Transverse colon (tissue), 4 donors: ENCODE data around the gene PDE8A. TPM values are rescaled to one million over a fixed set of nuclear protein-coding genes. Genes with fewer than 3 reads are reported as not detected.

ENCODE experiments used
- DNase-seq: peaks from one replicate; pipeline ENCODE4 v3.0.0-alpha.2; 2019
- H3K27ac ChIP-seq, 4 donors: fragments of 200-600 bp; sonication (generic); 2 replicates each; pipeline ENCODE4 v1.5.1; 2016 to 2018; ENCODE audit warnings: inconsistent platforms in 4 of 4
- H3K27me3 ChIP-seq: fragments of 200-600 bp; sonication (generic); 2 replicates; pipeline ENCODE4 v1.5.1; 2017; ENCODE audit warnings: inconsistent platforms
- H3K36me3 ChIP-seq, 4 donors: fragments of 200-600 bp; sonication (generic); 2 replicates each; pipeline ENCODE4 v1.5.1; 2017 to 2019; ENCODE audit warnings: inconsistent platforms in 4 of 4
- H3K4me1 ChIP-seq, 4 donors: fragments of 200-600 bp; sonication (generic); 2 replicates each; pipeline ENCODE4 v1.5.1; 2017 to 2020; ENCODE audit warnings: inconsistent platforms in 4 of 4
- H3K4me3 ChIP-seq, 4 donors: fragments of 200-600 bp; sonication (generic); 1 replicate in 1 of 4; 2 replicates in 3 of 4; pipeline versions ENCODE4 v1.5.1 to v1.6.1; 2017 to 2019; ENCODE audit warnings: inconsistent platforms in 4 of 4
- H3K9me3 ChIP-seq, 2 donors: fragments of 200-600 bp; sonication (generic); 2 replicates each; pipeline ENCODE4 v1.5.1; 2017 to 2019; ENCODE audit warnings: inconsistent platforms in 2 of 2
- CTCF ChIP-seq, 5 experiments: fragments of 200-600 bp in 3 of 5; fragments of 450-650 bp in 2 of 5; sonication (generic) in 3 of 5; IDR thresholded peaks; 1 replicate in 2 of 5; 2 replicates in 3 of 5; pipeline ENCODE4 v1.5.1; 2016 to 2017; ENCODE audit warnings: antibody characterized with exemption in 5 of 5, inconsistent platforms in 3 of 5, mild to moderate bottlenecking in 2 of 5, moderate library complexity in 1 of 5
- EP300 ChIP-seq: sonication (generic); formaldehyde crosslinking; IDR thresholded peaks from one replicate; pipeline ENCODE4 v1.6.1; 2017; ENCODE audit warnings: antibody characterized with exemption, low read depth
- POLR2A ChIP-seq: fragments of 450-650 bp; IDR thresholded peaks from one replicate; pipeline ENCODE4 v1.6.1; 2016; ENCODE audit warnings: antibody characterized with exemption, mild to moderate bottlenecking, moderate library complexity
- POLR2AphosphoS5 ChIP-seq, 3 donors: sonication (generic); formaldehyde crosslinking; IDR thresholded peaks; one replicate each; pipeline ENCODE4 v1.6.1; 2016; ENCODE audit warnings: antibody characterized with exemption in 3 of 3
- WGBS, 2 donors: methylation state at CpG; one replicate each; pipeline ENCODE4 v1.1.5; 2018; ENCODE audit warnings: low coverage in 1 of 2; 5-methylcytosine and 5-hydroxymethylcytosine counted together
- in situ Hi-C, 4 donors: fragments of 200-750 bp; cut with MboI; loops; one replicate each; pipeline versions ENCODE4 v1.15.0 to v1.15.1; 2017; ENCODE audit warnings: low sequenced_read_pairs in 3 of 4, low pct_ligation_motif_present in 1 of 4, low pct_unique_long_range_greater_than_20kb in 1 of 4
- intact Hi-C: fragments of 100-400 bp; cut with DNase I; formaldehyde crosslinking; loops from one replicate; pipeline ENCODE4 v1.15.1; 2023; ENCODE audit warnings: low total_unique reads
- total RNA-seq, 4 donors: library from RNA; depleted of rRNA; stranded (reverse); fragments of >200 nt; gene quantifications; one replicate each; pipeline ENCODE4 v1.1.0, GENCODE V29; 2016

PDE8A gene
- total RNA-seq, 4 donors from 2014 or later, result 115 to 188 (median 165) TPM

DNA sequence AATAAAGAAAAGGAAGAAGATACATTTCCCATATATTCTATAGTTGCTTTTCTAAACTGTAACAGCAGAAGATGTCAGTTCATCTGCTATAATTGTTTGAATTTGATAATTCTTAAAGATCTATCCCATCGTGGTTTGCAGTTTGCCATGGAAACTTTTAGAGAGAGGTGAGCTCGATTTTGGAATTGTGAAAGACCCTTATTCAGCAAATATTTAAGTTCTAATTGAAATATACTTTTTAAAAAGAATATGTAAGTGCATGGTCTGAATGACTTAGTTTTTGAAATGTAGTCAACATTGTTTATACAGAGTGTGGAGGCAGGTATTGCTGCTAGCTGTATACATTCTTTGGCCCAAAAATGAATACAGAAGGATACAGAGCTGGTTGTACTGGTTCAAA, 127.7 kb downstream of the PDE8A start:
- peaks cover 0 to 18% (median 1%) of the 10 kb centered on the region in 4 donors for H3K36me3 ChIP-seq
- H3K4me3 ChIP-seq, result no peak overlapping the region
- H3K27me3 ChIP-seq, result no peaks in the 10 kb centered on the region
- TF ChIP-seq POLR2A, result no peak
- TF ChIP-seq EP300, result no peak
- no peak for TF ChIP-seq CTCF (IDR thresholded peaks at IDR 0.05)
- no peak for TF ChIP-seq POLR2AphosphoS5 (IDR thresholded peaks at IDR 0.05)
- no peaks in the 10 kb centered on the region for H3K4me1 ChIP-seq
- in situ Hi-C loops, result no loop called here
- no peak for DNase-seq
- no peak overlapping the region for H3K27ac ChIP-seq
- H3K9me3 ChIP-seq, result no peaks in the 10 kb centered on the region
- intact Hi-C loops, result no loop called here
- WGBS, 2 donors, result 79 to 90% methylated on average over 2 of the region's 2 CpGs

GRCh38 chr15:85112997-85113396, 131.3 kb downstream of the PDE8A start:
- in situ Hi-C loops, result no loop called here
- WGBS, 2 donors, result 54 to 77% methylated on average over 2 to 3 of the region's 3 CpGs

GRCh38 chr15:85114886-85115285, 133.2 kb downstream of the PDE8A start:
- peaks cover 0 to 22% (median 8%) of the 10 kb centered on the region in 4 donors for H3K36me3 ChIP-seq
- TF ChIP-seq POLR2AphosphoS5 (IDR thresholded peaks at IDR 0.05) (no peak), POLR2A (no peak), CTCF (IDR thresholded peaks at IDR 0.05) (no peak), EP300 (no peak)
- intact Hi-C loops, result no loop called here

More at GRCh38 chr15:85112997-85113396, 131.3 kb downstream of the PDE8A start:
- TF ChIP-seq POLR2A, result no peak
- no peak for TF ChIP-seq CTCF (IDR thresholded peaks at IDR 0.05)
- no peak for TF ChIP-seq POLR2AphosphoS5 (IDR thresholded peaks at IDR 0.05)
- no peak for TF ChIP-seq EP300
- H3K4me3 ChIP-seq, result no peak overlapping the region
- H3K27ac ChIP-seq, result no peak overlapping the region
- H3K4me1 ChIP-seq, result no peaks in the 10 kb centered on the region
- H3K27me3 ChIP-seq, result no peaks in the 10 kb centered on the region
- intact Hi-C loops, result no loop called here
- H3K9me3 ChIP-seq, result no peaks in the 10 kb centered on the region
- DNase-seq, result no peak
- H3K36me3 ChIP-seq, result peaks cover 0 to 22% (median 8%) of the 10 kb centered on the region in 4 donors

DNA sequence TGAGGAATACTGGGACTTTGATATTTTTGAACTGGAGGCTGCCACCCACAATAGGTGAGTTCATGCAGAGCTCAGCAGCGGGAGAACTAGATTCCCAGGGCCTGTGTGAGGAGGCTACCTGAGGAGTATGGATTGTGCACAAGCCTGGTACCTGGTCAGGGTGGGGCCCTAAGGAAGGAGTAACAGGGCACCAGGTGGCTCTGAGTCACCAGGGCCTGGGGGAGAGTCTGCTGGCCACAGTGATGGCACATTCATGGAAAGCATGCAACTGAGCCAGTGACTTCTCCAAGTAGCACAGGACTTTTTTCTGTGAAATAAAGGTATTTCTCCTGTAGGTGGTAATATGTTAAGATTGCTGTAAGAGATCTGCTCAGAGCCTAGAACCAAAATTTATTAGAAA, 134.4 kb downstream of the PDE8A start:
- TF ChIP-seq CTCF (IDR thresholded peaks at IDR 0.05) (no peak), POLR2A (no peak), POLR2AphosphoS5 (IDR thresholded peaks at IDR 0.05) (no peak), EP300 (no peak)
- intact Hi-C loops (no loop called here), in situ Hi-C loops (no loop called here)
- Histone ChIP-seq H3K9me3 (no peaks in the 10 kb centered on the region), H3K27me3 (no peaks in the 10 kb centered on the region), H3K4me3 (no peak overlapping the region), H3K4me1 (no peaks in the 10 kb centered on the region), H3K27ac (no peak overlapping the region), H3K36me3 (peaks cover 0 to 31% (median 10%) of the 10 kb centered on the region in 4 donors)
- no peak for DNase-seq
- 100% methylated on average over 1 of the region's 1 CpG; no CpG with 5 or more reads in 1 of the 2 donors for WGBS, 2 donors

More at GRCh38 chr15:85114886-85115285, 133.2 kb downstream of the PDE8A start:
- 87% methylated on average over 4 of the region's 4 CpGs for WGBS, 2 donors
- Histone ChIP-seq H3K9me3 (no peaks in the 10 kb centered on the region), H3K27ac (no peak overlapping the region), H3K4me1 (no peaks in the 10 kb centered on the region), H3K4me3 (no peak overlapping the region), H3K27me3 (no peaks in the 10 kb centered on the region)
- no peak for DNase-seq
- in situ Hi-C loops, result no loop called here
